Sigmoid colon (tissue), 4 donors: Measurements from ENCODE around the gene CCDC18.

Experiments
- CTCF ChIP-seq, 4 experiments: fragments of 450-650 bp in 3 of 4; fragments of 200-600 bp in 1 of 4; IDR thresholded peaks; one replicate each; pipeline ENCODE4 v1.5.1; 2016 to 2019; ENCODE audit warnings: antibody characterized with exemption in 4 of 4, mild to moderate bottlenecking in 3 of 4, moderate library complexity in 2 of 4
- POLR2A ChIP-seq, 2 donors: fragments of 450-650 bp; IDR thresholded peaks; one replicate each; pipeline ENCODE4 v1.6.1; 2016; ENCODE audit warnings: antibody characterized with exemption in 2 of 2, mild to moderate bottlenecking in 2 of 2, moderate library complexity in 2 of 2
- POLR2AphosphoS5 ChIP-seq, 4 donors: sonication (generic); formaldehyde crosslinking; IDR thresholded peaks; one replicate each; pipeline ENCODE4 v1.6.1; 2017; ENCODE audit warnings: antibody characterized with exemption in 4 of 4

DNA sequence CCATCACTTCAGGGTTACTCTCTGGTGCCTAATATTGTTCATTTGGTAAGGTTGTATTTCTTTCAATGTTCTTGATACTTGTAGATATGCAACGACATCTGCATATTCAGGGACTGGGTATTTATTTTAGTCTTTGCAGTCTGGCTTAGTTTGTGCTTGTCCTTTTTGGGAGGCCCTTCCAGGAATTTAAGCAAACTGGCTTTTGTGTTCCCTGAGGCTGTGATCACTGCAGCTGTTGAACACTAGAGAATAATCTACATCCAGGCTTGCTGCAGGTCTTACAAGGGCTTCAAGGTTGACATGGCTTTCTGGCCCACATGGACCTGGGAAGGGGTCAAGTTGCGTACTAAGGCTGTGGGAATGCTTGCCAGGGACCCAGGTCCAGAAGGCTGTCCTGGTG, 72.1 kb downstream of the CCDC18 start:
- TF ChIP-seq CTCF (IDR thresholded peaks at IDR 0.05) (no peak), POLR2AphosphoS5 (IDR thresholded peaks at IDR 0.05) (no peak), POLR2A (IDR thresholded peaks at IDR 0.05) (no peak)
